K562 (cell line): ENCODE data around the gene VWA7. TPM values are rescaled to one million over a fixed set of nuclear protein-coding genes. Genes with fewer than 3 reads are reported as not detected.
A peak's percentile ranks its signal among the peaks of the same experiment; 100 is the strongest.

Experiments used
- BHLHE40 ChIP-seq: IDR thresholded peaks from 2 replicates; pipeline ENCODE4 v1.6.1; 2011; ENCODE audit warnings: low read length, improper control_type of control experiment
- COPS2 ChIP-seq: fragments of 450-650 bp; conservative IDR thresholded peaks from 2 replicates; pipeline ENCODE4 v1.6.1; 2016; ENCODE audit warnings: mild to moderate bottlenecking, moderate library complexity
- DIDO1 ChIP-seq: fragments of 450-650 bp; IDR thresholded peaks from 2 replicates; pipeline ENCODE4 v1.6.1; 2016; ENCODE audit warnings: low read depth, missing biosample characterization, missing genetic modification characterization
- ETS1 ChIP-seq: conservative IDR thresholded peaks from 2 replicates; pipeline ENCODE4 v1.6.1; 2011; ENCODE audit warnings: low read depth, mild to moderate bottlenecking, low read length; ENCODE audit not compliant: control insufficient read depth
- GATAD2B ChIP-seq: fragments of 450-650 bp; IDR thresholded peaks from 2 replicates; pipeline ENCODE4 v1.6.1; 2017; ENCODE audit warnings: mild to moderate bottlenecking, borderline replicate concordance
- HDAC2 ChIP-seq: fragments of 450-650 bp; IDR thresholded peaks from 2 replicates; pipeline ENCODE4 v1.6.1; 2016; ENCODE audit warnings: mild to moderate bottlenecking
- HNRNPUL1 ChIP-seq: fragments of 200-400 bp; formaldehyde crosslinking; IDR thresholded peaks from 2 replicates; pipeline ENCODE4 v1.6.1; 2017; ENCODE audit warnings: low read length
- LCOR ChIP-seq: sonication (generic); formaldehyde crosslinking; IDR thresholded peaks from 2 replicates; pipeline ENCODE4 v1.8.0; 2022; ENCODE audit warnings: mild to moderate bottlenecking, missing genetic modification reagents
- MEF2D ChIP-seq: conservative IDR thresholded peaks from 2 replicates; pipeline ENCODE4 v1.6.1; 2016; ENCODE audit warnings: low read depth, missing genetic modification characterization, missing compliant biosample characterization
- MTA2 ChIP-seq: fragments of 450-650 bp; IDR thresholded peaks from 2 replicates; pipeline ENCODE4 v1.6.1; 2016; ENCODE audit warnings: low read depth
- NCOA6 ChIP-seq: fragments of 450-650 bp; IDR thresholded peaks from 2 replicates; pipeline ENCODE4 v1.6.1; 2017; ENCODE audit warnings: mild to moderate bottlenecking
- POLR2G ChIP-seq: fragments of 200-400 bp; formaldehyde crosslinking; IDR thresholded peaks from 2 replicates; pipeline ENCODE4 v1.6.1; 2017; ENCODE audit warnings: low read depth, mild to moderate bottlenecking, antibody characterized with exemption, low read length, moderate library complexity
- PRPF4 ChIP-seq: fragments of 200-400 bp; formaldehyde crosslinking; IDR thresholded peaks from one replicate; pipeline ENCODE4 v1.6.1; 2017; ENCODE audit warnings: low read length, low read depth, mild to moderate bottlenecking; ENCODE audit not compliant: insufficient read depth, poor library complexity, severe bottlenecking
- PTRF ChIP-seq: fragments of 450-650 bp; IDR thresholded peaks from 2 replicates; pipeline ENCODE4 v1.6.1; 2016; ENCODE audit warnings: mild to moderate bottlenecking, missing genetic modification characterization, missing compliant biosample characterization
- RBM39 ChIP-seq: fragments of 200-400 bp; formaldehyde crosslinking; optimal IDR thresholded peaks from 2 replicates; pipeline ENCODE3; 2018; ENCODE audit warnings: low read depth, low read length
- SRF ChIP-seq, 2 experiments: fragments of 250-450, 450-650 bp in 1 of 2; sonication (Bioruptor Pico) in 1 of 2; sonication (generic) in 1 of 2; formaldehyde crosslinking; IDR thresholded peaks; 2 replicates each; pipeline versions ENCODE4 v1.5.0 to v1.5.1; 2020 to 2022; ENCODE audit warnings: mild to moderate bottlenecking in 1 of 2, missing genetic modification reagents in 1 of 2
- STAG1 ChIP-seq: sonication (generic); formaldehyde crosslinking; IDR thresholded peaks from 2 replicates; pipeline ENCODE4 v1.5.0; 2020; ENCODE audit warnings: missing genetic modification reagents, borderline replicate concordance
- TRIM24 ChIP-seq, 2 experiments: fragments of 450-650 bp; IDR thresholded peaks; 2 replicates each; pipeline ENCODE4 v1.6.1; 2016
- ZBTB43 ChIP-seq: sonication (generic); formaldehyde crosslinking; IDR thresholded peaks from 2 replicates; pipeline ENCODE4 v1.8.0; 2023; ENCODE audit warnings: mild to moderate bottlenecking, missing genetic modification reagents
- ZNF398 ChIP-seq: fragments of 250-450 bp; sonication (Bioruptor Pico); IDR thresholded peaks from 2 replicates; pipeline ENCODE4 v1.8.0; 2021; ENCODE audit warnings: moderate library complexity, mild to moderate bottlenecking, inconsistent platforms
- ZNF57 ChIP-seq: fragments of 450-650 bp; formaldehyde crosslinking; IDR thresholded peaks from 2 replicates; pipeline ENCODE4 v1.4.0; 2020; ENCODE audit warnings: mild to moderate bottlenecking, moderate library complexity
- ZNF639 ChIP-seq, 2 experiments: fragments of 200-800 bp in 1 of 2; sonication (Bioruptor generic) in 1 of 2; sonication (generic) in 1 of 2; formaldehyde crosslinking in 1 of 2; IDR thresholded peaks in 1 of 2; conservative IDR thresholded peaks in 1 of 2; 2 replicates each; pipeline versions ENCODE4 v1.5.0 to v1.6.1; 2016 to 2020; ENCODE audit warnings: missing compliant biosample characterization in 1 of 2, missing genetic modification characterization in 1 of 2, missing genetic modification reagents in 1 of 2
- ZNF77 ChIP-seq: fragments of 250-450 bp; sonication (Bioruptor Pico); IDR thresholded peaks from 2 replicates; pipeline ENCODE4 v1.5.0; 2020
- polyA plus RNA-seq, 8 experiments: library from polyadenylated mRNA; depleted of rRNA in 4 of 8; stranded (reverse) in 5 of 8; unstranded in 3 of 8; fragments of >200 nt; fragmentation: Nextera tagmentation in 2 of 8; fragmentation: Illumina TruSeq in 1 of 8; extraction: Ambion mirVana in 2 of 8; extraction: Trizol in 1 of 8; gene quantifications; 2 replicates each; pipeline versions ENCODE4 v1.2.1 to v1.2.3, GENCODE V29; 2011 to 2014; ENCODE audit warnings: inconsistent platforms in 1 of 8, missing spikeins in 1 of 8
- total RNA-seq, 7 experiments: library from RNA; depleted of rRNA in 6 of 7; stranded (reverse); fragments of >200 nt in 6 of 7; fragmentation: Illumina TruSeq in 2 of 7; extraction: Trizol in 2 of 7; gene quantifications; 2 replicates each; pipeline versions ENCODE4 v1.2.1 to v1.2.3, GENCODE V29; 2011 to 2021; ENCODE audit warnings: low replicate concordance in 1 of 7

VWA7 gene
- total and polyA plus RNA-seq, 9 of the 15 experiments (the other 6 are each of a cell fraction or from before 2014, with no cell fraction given) = 0.18 to 2.9 (median 0.95) TPM

GRCh38 chr6:31727717-31728671 lies 49.1 kb downstream of the VWA7 start (continued):
- TF ChIP-seq ZNF639 (CRISPR knock-in tag; conservative IDR thresholded peaks at IDR 0.05 in 1 of 2, IDR thresholded peaks at IDR 0.05 in 1 of 2) (no peak), PTRF (no peak), ZNF77 (CRISPR knock-in tag) (no peak), NCOA6 (no peak), MTA2 (no peak), GATAD2B (no peak), HNRNPUL1 (no peak), HDAC2 (no peak), TRIM24 (IDR thresholded peaks at IDR 0.05) (peak in 1 of 2 experiments; percentile 26; a peak in 1 of 4 replicates), LCOR (no peak), STAG1 (no peak), COPS2 (no peak), ZNF57 (no peak), ETS1 (no peak), PRPF4 (no peak), SRF (CRISPR knock-in tag; IDR thresholded peaks at IDR 0.05) (0 out of 4 replicates have a peak, but pooled peaks of 1 of the 2 experiments have one; percentile 4), ZBTB43 (no peak), BHLHE40 (no peak), POLR2G (no peak; the same call in 1 of the 2 replicates), RBM39 (peak; percentile 2), DIDO1 (tag) (no peak), ZNF398 (CRISPR knock-in tag) (no peak), MEF2D (tag) (no peak)
